Stimulated activated CD4-positive, alpha-beta T cell treated with anti-CD3 and anti-CD28 coated beads, Interleukin-15, amount 100 ng/mL, for 24 hours (primary cell): Measurements from ENCODE around the gene FAN1.
A peak's percentile ranks its signal among the peaks of the same experiment; 100 is the strongest.
"Not testable (repeated sequence)": the region's sequence is repeated elsewhere in the genome, so short reads cannot be mapped to it uniquely, and the experiment has no call there.

Experiments
- DNase-seq: peaks from one replicate; pipeline ENCODE4 v3.0.0-alpha.2; 2020

FAN1 gene

GRCh38 chr15:30903497-30904187, at the start of gene FAN1:
Gene FAN1, plus strand, starts transcription at chr15:30903915. Its CDS starts 749 bp downstream, at chr15:30904664.
- DNase-seq: peak; percentile 88

- peak; percentile 19 for DNase-seq
Measured at GRCh38 chr15:30859091-30859874, 44.4 kb upstream of the FAN1 start.

- no peak for DNase-seq
Measured at GRCh38 chr15:30865257-30865656, 38.5 kb upstream of the FAN1 start.

- DNase-seq: no peak
Measured at GRCh38 chr15:30870681-30871080, 33.0 kb upstream of the FAN1 start.

GRCh38 chr15:30872341-30872748, 31.4 kb upstream of the FAN1 start:
- DNase-seq: peak; percentile 11

- DNase-seq: no peak
Measured at GRCh38 chr15:30877070-30877469, 26.6 kb upstream of the FAN1 start.

GRCh38 chr15:30878515-30878914, 25.2 kb upstream of the FAN1 start:
- DNase-seq: no peak

- DNase-seq: peak; percentile 37
Measured at GRCh38 chr15:30882849-30883433, 20.8 kb upstream of the FAN1 start.

GRCh38 chr15:30883666-30884065, 20.0 kb upstream of the FAN1 start:
- DNase-seq: not testable (repeated sequence)

- no peak for DNase-seq
Measured at GRCh38 chr15:30885814-30886213, 17.9 kb upstream of the FAN1 start.

- no peak for DNase-seq
Measured at GRCh38 chr15:30889196-30889595, 14.5 kb upstream of the FAN1 start.

GRCh38 chr15:30895461-30896210, 8.1 kb upstream of the FAN1 start:
- DNase-seq: no peak

- DNase-seq: no peak
Measured at GRCh38 chr15:30896211-30896606, 7.5 kb upstream of the FAN1 start.

GRCh38 chr15:30901889-30902288, 1.8 kb upstream of the FAN1 start:
- DNase-seq: no peak

- DNase-seq: no peak
Measured at GRCh38 chr15:30904812-30905211, 1.1 kb downstream of the FAN1 start.

- no peak for DNase-seq
Measured at GRCh38 chr15:30905821-30906220, 2.1 kb downstream of the FAN1 start.

GRCh38 chr15:30906366-30906765, 2.7 kb downstream of the FAN1 start:
- no peak for DNase-seq

- no peak for DNase-seq
Measured at GRCh38 chr15:30913761-30914160, 10.0 kb downstream of the FAN1 start.

- no peak for DNase-seq
Measured at GRCh38 chr15:30917013-30917412, 13.3 kb downstream of the FAN1 start.

GRCh38 chr15:30917675-30918074, 14.0 kb downstream of the FAN1 start:
- no peak for DNase-seq

GRCh38 chr15:30918366-30918765, 14.7 kb downstream of the FAN1 start:
- no peak for DNase-seq

GRCh38 chr15:30919877-30920550, 16.3 kb downstream of the FAN1 start:
- DNase-seq: no peak

GRCh38 chr15:30921106-30921505, 17.4 kb downstream of the FAN1 start:
- DNase-seq: no peak
